ENCODE data around the gene RAI14.

DNA sequence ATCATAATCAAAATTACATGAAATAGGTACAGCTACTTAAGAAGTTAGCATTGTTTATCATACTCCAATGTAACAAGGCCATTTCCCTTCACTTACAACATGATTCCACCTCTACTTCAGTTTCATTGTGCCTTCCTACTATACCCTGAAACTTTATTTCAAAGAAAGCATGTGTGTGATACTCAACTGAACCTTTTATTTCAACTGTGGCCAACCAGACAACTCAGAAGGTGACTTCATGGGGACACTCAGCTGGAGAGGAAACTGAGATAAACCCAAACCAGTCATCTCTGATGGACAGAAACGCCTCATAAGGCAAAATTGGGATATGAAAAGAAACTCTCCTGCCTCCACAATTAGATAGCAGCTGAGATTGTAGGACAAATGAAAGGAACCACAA is 177.0 kb downstream of the RAI14 start:
- TF ChIP-seq, protein P1, sequence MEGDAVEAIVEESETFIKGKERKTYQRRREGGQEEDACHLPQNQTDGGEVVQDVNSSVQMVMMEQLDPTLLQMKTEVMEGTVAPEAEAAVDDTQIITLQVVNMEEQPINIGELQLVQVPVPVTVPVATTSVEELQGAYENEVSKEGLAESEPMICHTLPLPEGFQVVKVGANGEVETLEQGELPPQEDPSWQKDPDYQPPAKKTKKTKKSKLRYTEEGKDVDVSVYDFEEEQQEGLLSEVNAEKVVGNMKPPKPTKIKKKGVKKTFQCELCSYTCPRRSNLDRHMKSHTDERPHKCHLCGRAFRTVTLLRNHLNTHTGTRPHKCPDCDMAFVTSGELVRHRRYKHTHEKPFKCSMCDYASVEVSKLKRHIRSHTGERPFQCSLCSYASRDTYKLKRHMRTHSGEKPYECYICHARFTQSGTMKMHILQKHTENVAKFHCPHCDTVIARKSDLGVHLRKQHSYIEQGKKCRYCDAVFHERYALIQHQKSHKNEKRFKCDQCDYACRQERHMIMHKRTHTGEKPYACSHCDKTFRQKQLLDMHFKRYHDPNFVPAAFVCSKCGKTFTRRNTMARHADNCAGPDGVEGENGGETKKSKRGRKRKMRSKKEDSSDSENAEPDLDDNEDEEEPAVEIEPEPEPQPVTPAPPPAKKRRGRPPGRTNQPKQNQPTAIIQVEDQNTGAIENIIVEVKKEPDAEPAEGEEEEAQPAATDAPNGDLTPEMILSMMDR (IDR thresholded peaks at IDR 0.05; ENCODE audit: insufficient read depth, low read depth, low read length) = no peak
- TF ChIP-seq EZH2 (IDR thresholded peaks at IDR 0.05; ENCODE audit: insufficient read depth, low read length) = no peak

Data from astrocyte (in vitro differentiated cells and primary cell).